ENCODE measurements around the gene MAP1LC3A.
"Not testable (repeated sequence)": the region's sequence is repeated elsewhere in the genome, so short reads cannot be mapped to it uniquely, and the experiment has no call there.

The MAP1LC3A gene

DNA sequence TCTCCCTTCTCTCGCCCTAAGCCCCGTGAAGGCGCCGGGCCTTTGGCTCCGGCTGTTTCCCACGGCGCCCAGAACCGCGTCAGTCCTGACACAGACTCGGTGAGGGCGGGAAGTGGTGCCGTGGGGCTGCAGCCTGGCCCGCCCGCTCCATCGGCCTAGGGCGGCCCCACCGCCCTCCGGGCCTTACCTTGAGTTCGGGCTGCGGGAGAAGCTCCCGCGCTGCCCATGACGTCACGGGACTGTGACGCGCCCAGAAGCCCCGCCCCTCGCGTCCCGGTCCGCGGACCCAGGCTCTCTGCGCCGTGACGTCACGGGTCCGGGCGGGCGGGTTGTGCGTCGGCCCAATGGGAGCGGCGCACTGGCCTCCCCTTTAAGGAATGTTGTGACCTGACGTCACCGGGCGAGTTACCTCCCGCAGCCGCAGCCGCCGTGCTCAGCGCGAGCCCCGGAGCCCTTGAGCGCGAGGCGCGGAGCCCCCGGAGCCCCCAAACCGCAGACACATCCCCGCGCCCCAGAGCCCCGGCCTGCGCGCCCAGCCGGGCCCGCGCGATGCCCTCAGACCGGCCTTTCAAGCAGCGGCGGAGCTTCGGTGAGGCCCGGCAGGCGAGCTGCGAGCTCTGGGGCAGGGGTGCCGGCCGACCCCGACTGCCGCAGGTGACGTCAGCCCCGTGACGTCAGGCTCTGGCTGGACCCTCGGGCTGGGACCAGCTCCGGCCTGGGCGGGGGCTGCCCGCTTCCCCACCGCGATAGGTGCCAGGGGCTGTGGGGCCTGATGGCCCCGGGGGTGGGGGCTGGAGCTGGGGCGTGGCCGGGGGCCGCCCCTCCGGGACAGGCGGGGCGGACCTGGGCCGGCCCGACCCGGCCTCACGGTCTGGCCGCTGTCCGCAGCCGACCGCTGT, at the start of gene MAP1LC3A:
MAP1LC3A (plus strand) TSS at position 399 of the 899 bp plus-strand sequence; CDS start at position 550, 151 bp downstream.
- H3K4me3 ChIP-seq (ENCODE audit: low read depth, low read length): peak within 1 kb of the TSS; percentile 60
- DNase-seq (ENCODE audit: low read depth): peak; percentile 91

DNA sequence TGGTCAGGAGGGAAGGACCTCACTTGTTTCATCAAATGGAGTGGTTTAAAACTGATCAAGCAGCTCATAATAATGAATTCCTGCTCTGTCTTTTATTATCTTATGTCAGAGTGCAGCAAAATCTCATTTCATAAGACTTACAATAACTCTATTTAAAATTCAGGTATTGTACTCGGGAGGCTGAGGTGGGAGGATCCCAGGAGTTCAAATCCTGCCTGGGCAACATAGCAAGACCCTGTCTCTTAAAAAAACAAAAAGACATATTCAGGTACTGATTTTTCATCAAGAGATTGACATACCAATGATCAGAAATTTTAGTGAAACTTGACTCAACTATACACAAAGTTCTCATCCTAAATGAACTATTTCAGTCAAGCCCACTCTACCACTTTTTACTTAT, 47.9 kb upstream of the MAP1LC3A start:
- H3K4me3 ChIP-seq (ENCODE audit: low read depth, low read length): no peak overlapping the region
- no peak for DNase-seq (ENCODE audit: low read depth)

DNA sequence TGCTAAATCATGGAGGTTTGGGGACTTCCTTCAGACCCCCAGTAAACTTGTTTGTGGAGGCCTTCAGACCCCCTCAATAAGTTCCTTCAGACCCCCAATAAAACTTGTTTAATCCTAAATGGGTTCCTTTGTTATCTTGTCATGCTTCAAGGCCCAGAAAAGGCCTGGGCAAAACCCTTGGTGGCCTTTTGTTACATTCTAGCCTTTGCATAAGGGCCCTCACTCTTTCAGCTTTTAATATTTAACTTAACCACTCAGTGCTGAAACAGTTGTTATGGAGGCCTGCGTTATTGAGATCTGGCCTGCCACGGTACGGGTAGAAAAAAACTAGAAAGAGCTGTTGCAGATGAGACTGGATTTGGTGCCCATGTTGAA, 46.6 kb upstream of the MAP1LC3A start:
- no peak for DNase-seq (ENCODE audit: low read depth)
- no peak overlapping the region for H3K4me3 ChIP-seq (ENCODE audit: low read depth, low read length)

DNA sequence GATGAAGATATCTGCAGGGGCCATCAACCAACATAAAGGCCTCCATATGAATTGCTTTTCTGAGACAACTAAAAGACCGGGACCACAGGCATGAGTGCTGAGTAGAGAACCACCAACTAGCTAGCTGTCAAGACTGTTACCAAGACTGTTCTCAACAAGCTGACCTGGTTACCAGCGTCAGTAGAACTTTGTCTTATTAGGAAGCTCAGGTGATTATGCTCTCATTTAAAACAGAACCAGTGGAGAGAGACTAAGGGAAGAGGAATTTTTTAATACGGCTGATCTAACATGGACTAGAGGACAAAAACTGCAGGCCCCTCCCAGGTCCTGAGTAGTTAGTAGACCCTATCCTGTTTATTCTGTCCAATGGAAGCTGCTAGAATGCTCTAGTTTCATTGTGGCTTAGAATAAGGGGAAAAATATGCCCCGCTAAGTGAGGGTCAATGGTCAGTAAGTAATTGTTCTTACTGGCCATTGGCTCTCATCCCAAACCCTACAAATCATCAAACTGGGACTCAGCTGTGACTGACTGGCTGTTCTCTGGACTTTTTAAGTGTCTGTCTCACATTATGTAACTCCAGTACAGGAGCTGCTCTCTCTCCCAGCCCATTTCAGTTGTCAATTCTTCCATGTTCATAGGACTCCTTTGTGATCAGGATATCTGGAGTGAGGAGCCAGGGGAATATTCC, 46.1 kb upstream of the MAP1LC3A start:
- DNase-seq (ENCODE audit: low read depth): no peak
- no peak overlapping the region for H3K4me3 ChIP-seq (ENCODE audit: low read depth, low read length)

DNA sequence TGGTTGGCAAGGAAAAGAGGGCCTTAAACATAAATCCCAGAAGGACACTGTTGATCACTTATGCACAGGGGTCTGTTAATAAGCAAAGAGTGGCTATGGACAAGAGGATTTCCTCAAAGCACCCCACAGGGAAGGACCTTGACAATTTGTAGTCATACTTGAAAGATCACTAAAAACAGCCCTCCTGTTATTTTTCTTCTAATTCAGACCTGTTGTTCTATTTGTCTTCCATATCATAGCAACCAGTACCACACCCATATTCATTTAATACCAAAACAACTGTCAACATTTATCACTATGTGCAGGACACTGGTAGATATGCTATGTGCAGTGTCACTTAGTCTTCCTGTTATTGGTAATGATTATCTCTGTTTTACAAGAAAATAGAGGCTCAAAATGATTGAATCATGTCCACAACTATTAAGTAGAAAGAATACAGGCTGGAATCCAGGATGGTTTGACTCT, 45.5 kb upstream of the MAP1LC3A start:
- no peak for DNase-seq (ENCODE audit: low read depth)
- no peak overlapping the region for H3K4me3 ChIP-seq (ENCODE audit: low read depth, low read length)

DNA sequence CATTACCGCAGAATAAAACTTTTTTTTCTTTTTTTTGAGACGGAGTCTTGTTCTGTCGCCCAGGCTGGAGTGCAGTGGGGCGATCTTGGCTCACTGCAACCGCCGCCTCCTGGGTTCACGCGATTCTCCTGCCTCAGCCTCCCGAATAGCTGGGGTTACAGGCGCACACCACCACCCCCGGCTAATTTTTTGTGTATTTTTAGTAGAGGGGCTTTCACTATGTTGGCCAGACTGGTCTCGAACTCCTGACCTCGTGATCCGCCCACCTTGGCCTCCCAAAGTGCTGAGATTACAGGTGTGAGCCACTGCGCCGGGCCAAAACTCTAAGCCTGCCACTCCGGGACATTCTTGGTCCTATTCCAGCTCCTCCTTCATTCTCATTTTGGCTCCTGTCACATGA, 44.5 kb upstream of the MAP1LC3A start:
- H3K4me3 ChIP-seq (ENCODE audit: low read depth, low read length); DNase-seq (ENCODE audit: low read depth): not testable (repeated sequence)

DNA sequence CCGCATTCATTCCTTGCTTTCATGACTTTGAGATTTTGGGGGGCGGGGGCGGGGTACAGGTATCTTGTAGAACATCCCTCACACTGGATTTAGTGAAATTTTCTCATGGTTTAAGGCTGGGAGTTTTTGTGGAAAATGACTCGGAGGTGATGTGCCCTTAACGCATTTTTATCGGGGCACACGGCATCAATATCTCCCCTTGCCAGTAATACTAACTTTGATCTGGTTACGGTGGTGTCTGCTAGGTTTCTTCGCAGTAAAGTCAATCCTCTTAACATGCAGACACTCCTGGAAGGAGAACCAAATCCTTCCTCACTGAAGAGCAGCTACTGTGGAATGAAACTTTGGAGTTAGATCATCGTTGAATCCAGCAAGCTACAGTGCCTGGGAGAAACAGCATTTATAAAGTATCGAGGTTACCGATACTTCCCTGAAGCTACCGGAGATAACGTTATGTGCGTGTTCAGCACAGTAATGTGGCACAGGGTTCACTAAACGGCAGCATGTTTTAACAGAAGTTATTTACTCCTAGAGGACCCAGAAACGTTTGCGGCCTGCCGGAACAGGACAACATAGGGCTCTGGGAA, 43.5 kb upstream of the MAP1LC3A start:
- no peak for DNase-seq (ENCODE audit: low read depth)
- peak overlapping the region; percentile 87 for H3K4me3 ChIP-seq (ENCODE audit: low read depth, low read length)

DNA sequence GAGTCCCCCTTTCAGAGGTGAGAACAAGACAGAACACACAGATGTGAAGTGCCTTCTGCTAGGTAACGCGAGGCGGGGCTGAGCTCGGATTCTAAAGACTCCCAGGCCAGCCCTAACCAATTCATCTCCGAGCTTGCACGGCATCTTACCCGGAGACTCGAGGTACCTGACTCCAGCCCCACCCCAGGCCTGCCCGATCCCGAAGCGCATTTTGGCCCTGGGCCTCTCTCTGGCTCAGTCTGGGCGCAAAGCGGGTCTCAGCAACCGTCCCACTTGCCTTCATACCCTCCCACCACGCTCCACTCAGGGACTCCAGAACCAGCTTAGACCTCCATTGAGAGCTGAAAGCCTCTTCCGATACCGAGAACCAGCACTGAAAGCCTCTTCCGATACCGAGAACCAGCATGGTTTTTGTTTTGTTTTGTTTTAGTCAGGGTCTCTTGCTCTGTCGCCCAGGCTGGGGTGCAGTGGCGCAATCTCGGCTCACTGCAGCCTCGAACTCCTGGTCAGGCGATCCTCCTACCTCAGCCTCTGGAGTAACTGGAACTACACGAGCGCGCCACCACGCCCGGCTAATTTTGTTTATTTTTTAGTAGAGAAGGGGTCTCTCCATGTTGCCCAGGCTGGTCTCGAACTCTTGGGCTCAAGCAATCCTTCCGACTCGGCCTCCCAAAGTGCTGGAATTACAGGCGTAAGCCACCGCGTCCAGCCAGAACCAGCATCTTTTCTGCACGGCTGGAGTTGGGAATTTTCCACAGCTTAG, 42.9 kb upstream of the MAP1LC3A start:
- DNase-seq (ENCODE audit: low read depth): no peak
- peak overlapping the region; percentile 87 for H3K4me3 ChIP-seq (ENCODE audit: low read depth, low read length)

DNA sequence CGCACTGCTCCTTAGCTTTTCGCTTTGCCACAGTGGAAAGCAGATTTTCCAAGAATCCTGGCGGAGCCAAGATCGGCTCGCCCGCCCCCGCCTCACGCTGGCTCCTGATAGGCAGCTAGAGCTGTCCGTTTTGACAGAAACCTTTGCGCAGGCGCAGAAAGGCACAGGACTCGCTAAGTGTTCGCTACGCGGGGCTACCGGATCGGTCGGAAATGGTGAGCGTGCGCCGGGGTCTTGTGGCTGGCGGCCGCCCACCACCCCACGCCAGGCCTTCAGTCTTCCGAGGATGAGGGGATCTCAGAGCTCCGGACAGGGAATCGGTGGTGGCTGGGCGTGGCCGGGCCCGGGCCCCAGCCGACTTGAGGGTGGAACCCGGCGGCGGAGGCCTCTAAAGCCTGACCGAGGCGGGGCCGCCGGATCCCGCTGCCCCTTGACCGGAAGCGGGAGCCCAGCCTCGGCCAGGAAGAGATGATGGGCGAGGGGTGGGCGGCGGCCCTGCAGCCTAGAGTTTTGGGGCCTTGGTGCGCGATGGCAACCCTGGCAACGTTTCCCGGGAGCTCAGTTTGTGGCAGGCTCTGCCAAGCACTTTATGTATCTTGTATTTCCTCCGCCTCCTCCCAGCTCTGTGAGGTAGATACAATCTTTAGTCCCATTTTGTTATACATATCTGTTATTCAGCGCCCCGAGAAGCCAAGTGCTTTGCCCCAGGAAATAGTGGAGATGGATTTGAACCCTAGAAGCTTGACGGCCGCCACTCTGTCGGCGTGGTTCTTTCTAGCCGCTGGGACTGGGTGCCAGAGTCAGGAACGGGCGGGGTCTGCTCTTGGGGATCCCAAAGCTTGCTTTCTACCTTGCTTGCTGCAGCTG, 42.0 kb upstream of the MAP1LC3A start, which contains the start of gene DYNLRB1:
DYNLRB1 (plus strand) TSS at position 176 of the 867 bp plus-strand sequence; CDS start at position 213, 37 bp downstream.
- peak; percentile 85 for DNase-seq (ENCODE audit: low read depth)
- H3K4me3 ChIP-seq (ENCODE audit: low read depth, low read length): peak within 1 kb of the TSS; percentile 87

DNA sequence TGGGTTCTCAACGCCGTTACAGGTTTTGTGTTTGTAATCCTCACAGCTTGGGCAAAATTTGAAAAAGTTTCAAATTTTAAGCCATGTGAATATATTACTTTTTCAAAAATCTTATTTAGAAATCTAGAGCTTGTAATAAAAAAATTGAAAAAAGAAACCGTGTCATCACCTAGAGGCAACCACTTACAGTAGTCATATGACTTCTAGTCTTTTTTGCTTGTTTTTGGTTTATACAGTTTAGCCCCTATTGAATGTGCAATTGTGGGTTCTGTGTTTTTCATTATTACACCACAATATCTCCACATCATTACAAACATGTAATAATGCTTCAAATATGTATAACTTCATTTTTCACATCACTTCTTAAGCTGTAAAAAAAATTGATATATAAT, 41.4 kb upstream of the MAP1LC3A start:
- peak overlapping the region; percentile 87 for H3K4me3 ChIP-seq (ENCODE audit: low read depth, low read length)
- no peak for DNase-seq (ENCODE audit: low read depth)

DNA sequence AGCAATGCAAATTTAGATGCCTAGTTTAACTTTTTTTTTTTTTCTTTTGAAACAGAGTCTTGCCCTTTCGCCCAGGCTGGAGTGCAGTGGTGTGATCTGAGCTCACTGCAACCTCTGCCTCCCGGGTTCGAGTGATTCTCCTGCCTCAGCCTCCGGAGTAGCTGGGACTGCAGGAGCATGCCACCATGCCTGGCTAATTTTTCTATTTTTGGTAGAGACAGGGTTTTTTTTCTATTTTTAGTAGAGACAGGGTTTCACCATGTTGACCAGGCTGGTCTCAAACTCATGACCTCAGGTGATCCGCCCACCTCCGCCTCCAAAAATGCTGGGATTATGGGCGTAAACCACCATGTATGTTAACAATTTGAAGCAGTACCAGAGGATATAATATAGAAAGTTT, 39.7 kb upstream of the MAP1LC3A start:
- DNase-seq (ENCODE audit: low read depth); H3K4me3 ChIP-seq (ENCODE audit: low read depth, low read length): not testable (repeated sequence)

DNA sequence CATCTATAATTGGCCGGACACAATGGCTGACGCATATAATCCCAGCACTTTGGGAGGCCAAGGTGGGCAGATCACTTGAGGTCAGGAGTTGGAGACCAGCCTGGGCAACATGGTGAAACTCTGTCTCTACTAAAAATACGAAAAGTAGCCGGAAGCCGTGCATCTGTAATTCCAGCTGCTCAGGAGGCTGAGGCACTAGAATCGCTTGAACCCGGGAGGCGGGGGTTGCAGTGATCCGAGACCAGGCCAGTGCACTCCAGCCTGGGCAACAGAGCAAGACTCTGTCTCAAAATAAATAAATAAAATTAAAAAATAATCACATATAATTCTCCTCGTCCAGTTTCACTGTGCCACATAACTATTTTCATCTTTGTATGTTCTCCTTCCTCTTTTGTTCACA, 38.7 kb upstream of the MAP1LC3A start:
- DNase-seq (ENCODE audit: low read depth); H3K4me3 ChIP-seq (ENCODE audit: low read depth, low read length): not testable (repeated sequence)

DNA sequence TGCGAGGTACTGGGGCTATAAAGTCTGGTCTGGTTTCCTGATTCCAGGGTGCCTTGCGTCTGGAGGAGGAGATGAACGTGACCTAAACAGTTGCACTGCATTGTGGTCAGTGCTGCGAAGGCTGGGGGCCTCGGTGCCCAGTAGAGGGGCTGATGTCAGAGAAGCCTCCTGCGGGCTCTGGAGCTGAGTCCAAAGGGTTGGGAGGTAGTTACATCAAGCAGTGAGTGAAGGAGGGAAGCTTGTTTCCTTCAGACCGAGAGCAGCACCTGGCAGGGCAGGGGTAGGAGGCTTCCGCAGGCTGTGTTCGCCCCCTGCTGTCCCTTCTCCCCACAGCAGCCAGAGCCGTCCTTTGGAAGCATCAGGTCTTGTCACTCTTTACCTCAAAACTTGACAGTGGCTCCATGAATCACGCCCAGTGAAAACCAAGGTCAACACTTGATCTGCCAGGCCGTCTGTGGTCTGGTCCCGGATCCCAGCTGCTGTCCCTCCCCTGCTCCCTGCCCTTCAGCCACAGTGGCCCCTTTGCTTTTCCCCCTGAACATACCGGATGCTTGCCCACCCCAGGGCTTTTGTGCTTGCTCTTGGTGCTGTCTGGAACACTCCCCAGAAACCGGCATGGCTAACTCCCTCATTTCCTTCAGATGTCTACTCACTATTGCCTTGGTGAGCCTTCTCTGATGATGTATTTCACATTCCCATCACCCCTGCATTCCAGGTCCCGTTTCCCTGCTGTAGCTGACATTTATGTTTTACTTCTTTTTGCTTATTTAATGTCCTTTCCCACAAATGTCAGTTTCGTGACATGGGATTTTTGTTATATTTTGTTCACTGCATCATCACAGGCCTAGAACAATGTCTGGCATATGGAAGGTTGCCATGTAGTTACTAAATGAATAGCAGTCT, 35.3 kb upstream of the MAP1LC3A start:
- no peak overlapping the region for H3K4me3 ChIP-seq (ENCODE audit: low read depth, low read length)
- peak; percentile 38 for DNase-seq (ENCODE audit: low read depth)

DNA sequence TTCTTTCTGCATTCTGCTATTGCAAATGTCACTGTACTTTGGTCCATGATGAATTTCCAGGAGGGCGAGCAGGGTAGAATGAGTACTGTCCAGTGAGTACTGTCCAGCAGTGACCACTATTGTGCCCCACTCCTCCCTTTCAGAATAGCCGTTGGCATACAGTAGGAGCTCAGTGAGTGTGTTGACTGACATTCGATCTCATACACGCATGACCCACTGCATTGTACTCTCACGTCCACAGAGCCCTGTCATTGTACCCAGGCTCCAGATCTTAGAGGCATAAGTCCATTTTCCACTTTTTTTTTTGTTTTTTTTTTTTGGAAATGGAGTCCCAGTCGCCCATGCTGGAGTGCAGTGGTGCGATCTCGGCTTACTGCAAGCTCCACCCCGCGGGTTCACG, 34.1 kb upstream of the MAP1LC3A start:
- no peak overlapping the region for H3K4me3 ChIP-seq (ENCODE audit: low read depth, low read length)
- DNase-seq (ENCODE audit: low read depth): no peak

DNA sequence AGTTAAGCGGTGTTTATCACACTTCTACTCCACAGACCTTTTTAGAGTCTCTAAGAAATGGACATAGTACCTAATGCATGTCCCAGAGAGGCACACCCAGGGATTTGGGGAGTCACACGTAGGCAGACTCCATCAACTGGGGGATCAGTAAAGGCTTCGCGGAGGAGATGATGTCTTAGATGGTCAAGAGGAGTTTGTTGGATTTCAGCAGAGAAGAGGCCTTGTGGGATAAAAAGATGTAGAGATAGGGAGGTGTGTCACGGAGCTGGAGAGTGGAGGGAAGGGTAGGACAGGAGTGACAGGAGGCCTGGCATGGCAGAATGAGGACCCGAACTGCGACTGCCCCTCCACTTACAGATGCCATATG, 33.2 kb upstream of the MAP1LC3A start:
- no peak for DNase-seq (ENCODE audit: low read depth)
- H3K4me3 ChIP-seq (ENCODE audit: low read depth, low read length): no peak overlapping the region

DNA sequence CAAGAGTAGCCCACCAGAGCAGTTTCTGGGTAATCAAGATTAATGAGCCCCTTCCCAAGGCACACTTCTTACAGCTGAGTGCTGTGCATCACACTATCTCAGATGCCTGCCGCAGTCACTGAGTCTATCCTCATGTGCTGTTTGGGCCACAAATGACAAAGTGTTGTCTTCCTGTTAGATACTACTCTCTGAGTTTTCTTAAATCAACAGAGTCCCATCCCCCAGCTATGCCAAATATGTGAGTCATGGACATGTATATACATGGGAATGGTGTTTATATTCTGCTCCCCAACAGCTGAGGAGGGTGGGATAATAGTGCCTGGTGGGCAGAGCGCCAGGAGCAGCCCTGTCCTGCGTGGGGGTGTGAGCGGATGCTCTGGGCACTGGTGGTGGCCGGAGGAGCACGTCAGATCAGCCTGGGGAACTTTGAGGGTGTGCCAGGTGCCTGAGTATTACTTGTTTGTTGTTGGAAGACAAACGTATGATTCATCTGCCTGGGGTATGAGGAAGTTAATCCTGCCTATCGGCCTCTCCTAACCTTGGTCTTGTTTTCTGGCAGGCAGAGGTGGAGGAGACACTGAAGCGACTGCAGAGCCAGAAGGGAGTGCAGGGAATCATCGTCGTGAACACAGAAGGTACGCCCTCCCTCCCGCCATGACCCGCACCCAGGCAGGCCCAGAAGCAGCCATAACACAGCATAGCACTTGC, 32.7 kb upstream of the MAP1LC3A start:
- DNase-seq (ENCODE audit: low read depth): peak; percentile 98
- H3K4me3 ChIP-seq (ENCODE audit: low read depth, low read length): no peak overlapping the region

DNA sequence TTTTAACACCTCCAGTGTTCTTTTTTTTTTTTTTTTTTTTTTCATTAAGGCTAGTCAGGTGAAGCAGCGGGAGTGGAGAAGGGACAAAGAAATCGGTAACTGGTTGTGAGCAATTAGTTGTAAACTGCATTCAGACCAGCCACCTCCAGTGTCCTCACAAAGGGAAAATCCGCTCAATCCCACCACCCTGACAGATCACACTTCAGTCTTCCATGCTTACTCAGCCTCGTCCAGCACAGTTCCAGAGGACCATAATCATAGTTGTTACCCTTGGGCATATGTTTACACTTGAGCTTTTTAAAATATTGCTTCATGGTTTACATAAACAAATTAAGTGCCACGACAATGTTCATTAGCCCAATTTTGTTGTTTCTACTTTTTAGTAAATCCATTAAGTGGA, 32.1 kb upstream of the MAP1LC3A start:
- H3K4me3 ChIP-seq (ENCODE audit: low read depth, low read length): no peak overlapping the region
- DNase-seq (ENCODE audit: low read depth): no peak

All from skeletal muscle cell (primary cell).